ENCODE measurements around the gene MELTF. TPM values are rescaled to one million over a fixed set of nuclear protein-coding genes. Genes with fewer than 3 reads are reported as not detected.

MELTF gene
- total RNA-seq = 6.2 and 11.7 TPM in 2 replicates

DNA sequence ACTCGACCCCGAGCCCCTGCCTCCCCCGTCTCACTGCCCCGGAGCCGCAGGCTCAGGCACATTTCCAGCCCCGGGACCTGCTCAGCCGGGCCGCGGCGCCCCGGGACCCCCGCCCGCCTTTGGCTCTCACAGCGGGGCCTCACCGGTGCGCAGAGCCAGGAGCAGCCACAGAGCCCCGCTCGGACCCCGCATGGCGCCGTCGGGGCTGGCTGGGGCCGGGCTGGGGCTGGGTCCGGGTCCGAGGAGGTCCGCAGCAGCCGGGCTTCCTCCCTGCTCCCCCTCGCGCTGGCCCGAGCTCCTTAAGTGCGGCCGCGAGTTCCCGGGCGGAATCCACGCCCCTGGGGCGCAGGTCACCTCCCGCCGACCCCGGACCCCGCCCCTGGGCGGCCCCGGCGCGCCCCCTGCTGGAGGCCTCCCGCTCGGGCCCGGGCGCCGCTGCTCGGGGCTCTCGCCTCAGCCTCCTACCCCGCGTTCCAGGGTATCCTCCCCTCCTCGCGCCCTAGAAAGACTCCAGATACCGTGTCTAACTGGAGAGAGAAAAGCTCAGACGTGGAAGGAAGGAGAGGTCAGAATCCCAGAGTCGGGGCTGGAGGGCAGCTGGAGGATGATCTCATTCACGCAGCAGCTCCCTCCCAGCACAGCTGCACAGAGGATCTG lies at the start of gene MELTF:
MELTF (minus strand) TSS at position 307 of the 657 bp plus-strand sequence; CDS start at position 192, 115 bp downstream.

DNA sequence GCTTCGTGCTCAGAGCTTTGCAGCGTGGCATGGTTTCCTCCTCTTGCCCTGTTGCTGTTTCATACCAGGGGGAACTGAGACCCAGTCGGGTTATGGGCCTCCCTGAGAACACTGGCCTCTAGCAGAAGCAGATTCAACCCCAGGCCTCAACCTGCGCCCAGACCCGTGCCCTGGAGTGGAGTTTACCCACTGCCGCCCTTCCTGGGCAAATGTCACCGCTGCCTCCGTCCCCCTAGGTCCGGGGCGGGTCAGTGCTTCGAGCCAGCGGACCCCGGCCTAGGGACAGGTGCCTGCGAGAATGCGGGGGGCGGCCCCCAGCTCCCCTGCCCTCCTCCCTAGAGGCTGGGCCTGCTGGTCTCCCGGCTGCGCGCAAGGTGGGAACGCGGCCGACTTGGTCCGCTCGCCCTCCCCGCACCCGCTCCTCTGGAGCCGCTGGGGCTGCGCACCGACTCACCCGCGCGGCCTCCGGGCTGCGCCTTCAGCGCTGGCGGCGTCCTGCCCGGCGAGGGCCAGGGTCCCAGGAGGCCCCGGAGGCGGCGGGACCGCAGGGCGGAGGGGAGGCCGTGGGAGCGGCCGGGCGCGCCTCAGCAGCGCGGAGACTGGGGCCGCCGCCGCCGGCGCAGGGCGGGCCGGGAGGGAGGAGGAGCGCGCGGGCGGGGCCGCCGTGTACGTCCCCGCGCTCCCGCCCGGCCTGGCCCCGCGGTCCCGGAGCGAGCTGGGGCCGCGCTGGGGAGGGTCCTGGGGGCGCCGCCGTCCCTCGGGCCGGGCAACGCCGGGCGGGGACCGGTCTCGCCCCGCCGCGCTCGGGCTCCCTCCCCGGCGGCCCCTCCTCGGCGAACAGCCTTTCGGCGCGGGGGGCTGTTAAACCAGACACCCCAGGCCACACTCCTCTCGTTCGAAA lies 61.1 kb downstream of the MELTF start, which contains the start of gene PIGZ:
PIGZ (minus strand) TSS at position 601 of the 901 bp plus-strand sequence. CDS start 16,802 bp downstream, outside the sequence.

Other genes starting within 250 kb of the MELTF start
- 50.3 and 58.4 TPM in 2 replicates for gene SENP5, start 161.9 kb downstream of the MELTF start, total RNA-seq
- gene NCBP2, start 87.3 kb downstream of the MELTF start, total RNA-seq = 90.6 and 93.5 TPM in 2 replicates
- 2.3 and 2.6 TPM in 2 replicates for gene PIGZ, start 61.0 kb downstream of the MELTF start, total RNA-seq